Stimulated activated CD8-positive, alpha-beta memory T cell treated with anti-CD3 and anti-CD28 coated beads, Interleukin-2, amount 100 ng/mL, for 48 hours (primary cell): ENCODE measurements around the gene GPHB5.
"Not testable (repeated sequence)": the region's sequence is repeated elsewhere in the genome, so short reads cannot be mapped to it uniquely, and the experiment has no call there.

Experiments used
- DNase-seq, 2 donors: peaks; one replicate each; pipeline ENCODE4 v3.0.0-alpha.2; 2020; ENCODE audit warnings: low read depth in 2 of 2

The GPHB5 gene

GRCh38 chr14:63318835-63319234, at the start of gene GPHB5:
Gene GPHB5 (minus strand): TSS chr14:63318935. CDS start chr14:63317849, 1,086 bp downstream.
- no peak for DNase-seq

DNA sequence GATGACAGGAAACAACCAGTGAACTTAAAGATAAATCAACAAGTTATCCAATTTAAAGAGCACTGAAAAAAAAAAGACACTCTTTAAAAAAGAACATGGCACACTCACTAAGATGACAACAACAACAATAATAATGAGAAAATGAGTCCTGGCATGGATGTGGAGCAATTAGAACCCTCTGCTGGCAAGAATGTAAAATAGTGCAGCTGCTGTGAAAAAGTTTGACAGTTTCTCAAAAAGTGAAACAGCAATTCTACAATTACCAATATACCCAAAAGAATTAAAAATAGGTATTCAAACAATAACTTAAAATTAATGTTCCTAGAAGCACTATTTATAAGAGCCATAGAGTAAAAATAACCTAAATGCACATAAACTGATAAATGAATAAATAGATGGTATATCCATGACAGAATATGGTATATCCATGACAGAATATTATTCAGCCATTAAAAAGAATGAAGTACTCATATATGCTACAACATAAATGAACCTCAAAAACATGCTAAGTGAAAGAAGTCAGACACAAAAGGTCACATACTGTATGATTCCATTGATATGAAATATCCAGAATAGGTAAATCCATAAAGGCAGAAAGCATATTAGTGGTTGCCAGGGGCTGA, 49.1 kb upstream of the GPHB5 start:
- DNase-seq = no peak

GRCh38 chr14:63362389-63362819, 43.7 kb upstream of the GPHB5 start:
- DNase-seq = no peak

GRCh38 chr14:63361790-63362189, 43.1 kb upstream of the GPHB5 start:
- DNase-seq = no peak

DNA sequence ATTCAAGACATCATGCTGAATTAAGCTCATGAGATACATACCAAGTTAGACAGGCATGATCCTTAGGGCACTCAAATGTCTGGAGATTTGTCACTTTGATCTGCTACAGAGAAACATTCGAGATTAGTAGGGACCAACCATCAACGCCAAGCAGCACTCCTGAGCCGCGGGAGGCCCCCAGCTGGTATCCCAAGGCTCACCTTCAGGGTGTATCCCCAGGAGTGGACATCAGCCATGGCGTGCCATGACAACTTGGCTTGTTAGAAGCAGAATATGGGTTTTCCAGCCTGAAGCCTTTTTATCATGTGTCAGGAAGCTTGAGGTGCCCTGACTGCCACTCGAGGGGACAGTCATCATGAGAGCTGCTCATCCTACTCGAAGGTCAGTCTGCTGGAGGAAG, 39.1 kb upstream of the GPHB5 start:
- DNase-seq = no peak

DNA sequence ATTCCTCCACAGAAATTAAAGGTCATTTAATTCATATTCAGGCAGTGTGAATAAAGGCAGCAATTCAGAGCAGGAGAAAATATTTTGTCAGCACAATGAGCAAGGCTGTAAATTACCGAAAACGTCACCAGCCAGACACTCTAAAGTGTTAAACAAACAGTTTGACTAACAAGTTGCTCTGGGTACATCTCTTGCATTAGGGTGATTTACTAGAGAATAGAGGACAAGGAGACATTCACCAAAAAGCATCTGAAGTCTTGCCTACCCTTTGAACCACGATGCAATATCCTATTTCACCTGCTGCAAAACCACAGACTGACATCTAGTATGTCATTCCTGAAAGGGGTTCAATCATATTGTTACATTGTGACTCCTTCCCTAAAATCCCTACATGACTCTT, 27.1 kb upstream of the GPHB5 start:
- DNase-seq = no peak

- no peak for DNase-seq
Measured at GRCh38 chr14:63344336-63344735, 25.6 kb upstream of the GPHB5 start.

- no peak for DNase-seq
Measured at GRCh38 chr14:63343878-63344277, 25.1 kb upstream of the GPHB5 start.

DNA sequence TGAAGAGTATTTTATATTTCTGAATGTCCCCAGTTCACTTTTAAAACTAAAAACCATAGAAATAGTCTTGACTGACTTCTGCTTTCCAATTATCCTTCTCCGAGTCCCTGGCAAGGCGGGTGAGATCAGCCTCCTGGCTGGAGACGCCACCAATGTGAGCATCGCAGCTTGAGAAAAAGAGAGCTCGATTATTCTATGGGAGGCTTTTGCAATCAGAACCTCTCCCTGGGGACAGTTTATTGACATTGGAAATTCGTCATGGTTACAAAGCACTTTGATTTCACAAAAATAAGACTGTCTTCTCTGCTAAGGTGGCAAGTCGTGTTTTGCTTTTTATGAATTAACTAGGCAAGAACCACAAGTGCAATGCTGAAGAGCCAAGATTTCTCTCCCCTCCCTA, 23.6 kb upstream of the GPHB5 start:
- DNase-seq = no peak

GRCh38 chr14:63328787-63329737, 10.3 kb upstream of the GPHB5 start:
- DNase-seq = no peak

DNA sequence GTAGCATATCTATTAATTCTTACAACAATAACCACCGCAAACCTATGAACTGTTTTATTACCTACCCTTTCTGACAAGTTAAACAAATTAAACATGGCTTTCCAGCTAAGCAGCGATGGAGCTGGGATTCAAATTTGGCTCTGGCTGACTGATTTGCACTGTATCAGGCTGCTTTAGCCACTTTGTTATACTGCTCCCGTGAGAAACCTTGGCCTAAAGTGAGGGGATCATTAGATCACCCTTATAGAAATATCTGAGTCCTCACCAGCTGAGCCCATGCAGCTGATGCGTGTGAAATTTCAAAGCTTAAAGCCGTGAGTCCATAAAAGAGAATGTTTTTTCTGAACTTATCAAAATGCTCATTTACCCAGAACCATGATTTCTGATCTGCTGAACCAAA, 8.1 kb upstream of the GPHB5 start:
- no peak for DNase-seq

DNA sequence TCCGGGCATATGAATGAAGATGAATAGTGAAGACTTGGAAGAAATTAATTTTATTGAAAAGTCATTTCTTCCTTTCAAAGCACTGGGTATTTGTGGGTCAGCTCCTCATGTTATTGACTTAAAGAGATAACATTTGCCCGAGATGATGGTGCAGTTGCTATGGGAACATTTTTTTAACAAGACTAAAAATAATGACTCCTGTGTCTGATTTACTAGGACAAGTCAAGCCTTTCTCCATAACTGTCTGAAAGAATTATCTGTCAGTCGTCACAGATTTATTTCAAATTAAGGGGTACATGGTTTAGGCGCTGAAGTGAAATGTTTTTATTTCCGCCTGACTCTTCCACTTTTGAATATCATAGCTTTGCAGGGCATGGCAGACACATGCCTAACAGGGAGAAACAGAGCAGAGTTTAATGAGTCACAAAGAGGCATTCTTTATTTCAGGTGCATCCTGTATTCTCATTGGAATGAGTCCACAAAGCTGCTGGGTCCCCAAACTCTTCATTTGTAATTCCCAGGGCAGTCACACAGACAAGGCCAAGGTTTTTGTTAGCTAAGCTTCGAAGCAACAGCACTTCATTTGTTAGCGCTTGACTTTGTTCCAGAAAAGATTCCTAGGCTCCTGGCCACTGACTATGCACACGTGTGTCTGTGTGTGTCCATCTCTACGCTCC, 4.3 kb upstream of the GPHB5 start:
- no peak for DNase-seq

- no peak for DNase-seq
Measured at GRCh38 chr14:63322472-63322871, 3.7 kb upstream of the GPHB5 start.

DNA sequence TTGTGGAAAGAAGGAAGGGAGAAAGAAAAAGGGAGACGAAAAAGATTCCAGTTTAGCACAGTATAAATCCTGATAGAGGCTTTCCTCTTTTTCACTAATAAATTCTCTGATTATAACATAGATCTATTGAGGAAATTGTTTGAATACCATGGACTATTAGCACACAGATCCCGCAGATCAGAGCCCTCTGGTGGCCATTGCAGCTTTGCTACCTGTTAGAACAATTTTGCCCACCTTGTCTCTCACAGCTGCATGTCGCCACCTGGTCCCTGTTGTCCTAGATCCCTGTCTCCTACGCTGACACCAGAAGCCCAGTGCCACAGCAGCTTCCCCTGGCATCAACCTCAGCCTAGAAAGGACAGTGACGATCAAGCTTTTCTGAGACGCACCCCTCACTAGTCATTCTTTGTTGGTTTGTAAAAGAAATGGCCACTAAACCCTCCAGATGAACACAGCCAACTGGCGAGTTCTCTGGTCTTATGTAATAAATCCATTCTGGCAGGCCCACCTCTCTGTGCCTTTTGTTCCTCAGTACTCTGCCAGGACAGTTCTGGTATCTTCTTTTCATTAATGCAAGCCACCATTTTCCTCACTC, 9.9 kb downstream of the GPHB5 start:
- peak in 1 of 2 donors; percentile 5 for DNase-seq

DNA sequence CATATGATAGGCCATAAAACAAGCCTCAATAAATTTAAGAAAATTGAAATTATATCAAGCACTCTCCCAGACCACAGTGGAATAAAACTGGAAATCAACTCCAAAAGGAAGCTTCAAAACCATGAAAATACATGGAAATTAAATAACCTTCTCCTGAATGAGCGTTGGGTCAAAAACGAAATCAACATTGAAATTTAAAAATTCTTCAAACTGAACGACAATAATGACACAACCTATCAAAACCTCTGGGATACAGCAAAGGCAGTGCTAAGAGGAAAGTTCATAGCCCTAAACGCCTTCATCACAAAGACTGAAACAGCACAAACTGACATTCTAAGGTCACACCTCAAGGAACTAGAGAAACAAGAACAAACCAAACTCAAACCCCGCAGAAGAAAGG, 14.3 kb downstream of the GPHB5 start:
- not testable (repeated sequence) for DNase-seq

DNA sequence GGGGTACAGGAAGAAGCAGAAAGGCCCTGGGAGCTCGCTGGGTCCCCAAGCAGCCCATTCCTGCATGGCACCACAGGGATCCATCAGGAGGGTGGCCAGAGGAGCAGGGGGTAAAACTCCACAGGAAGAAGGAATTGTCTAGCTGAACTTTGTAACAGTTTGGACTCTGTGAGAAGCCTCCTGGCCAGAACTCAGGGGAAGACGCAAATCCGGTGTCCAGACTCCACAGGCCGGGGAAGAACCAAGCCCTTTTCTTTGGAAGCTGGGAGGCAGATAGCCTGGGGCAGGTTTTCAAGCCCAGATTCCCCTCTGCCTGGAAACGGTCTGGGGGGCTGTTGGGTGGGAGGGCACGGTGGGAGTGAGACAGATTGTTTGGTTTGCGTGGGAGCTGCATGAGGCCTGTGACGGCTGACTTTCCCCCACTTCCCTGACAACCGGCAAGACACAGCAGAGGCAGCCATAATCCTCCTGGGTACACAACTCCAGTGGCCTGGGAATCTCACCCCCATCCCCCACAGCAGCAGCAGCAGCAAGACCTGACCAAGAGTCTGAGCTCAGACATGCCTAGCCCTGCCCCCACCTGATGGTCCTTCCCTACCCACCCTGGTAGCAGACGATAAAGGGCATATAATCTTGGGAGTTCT, 16.7 kb downstream of the GPHB5 start:
- DNase-seq = no peak

DNA sequence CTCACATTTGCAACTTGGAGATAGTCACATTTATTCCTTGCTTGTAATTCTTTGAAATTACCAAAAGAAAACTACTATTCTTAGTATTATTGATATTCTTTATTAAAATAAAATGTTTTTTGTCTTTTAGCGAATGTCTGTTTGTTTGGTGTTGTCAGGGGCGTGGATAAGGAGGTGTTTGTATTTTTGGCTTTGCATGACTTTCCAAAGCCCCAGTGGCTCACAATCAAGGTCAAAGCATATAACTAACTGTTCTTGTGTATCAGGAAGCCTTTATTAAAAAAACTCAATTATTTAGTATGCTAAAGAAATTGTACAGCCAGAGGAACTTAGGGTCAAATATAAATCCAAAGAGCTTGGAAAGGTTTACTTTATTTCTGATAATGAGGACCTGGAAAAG, 17.9 kb downstream of the GPHB5 start:
- DNase-seq = no peak

- no peak for DNase-seq
Measured at GRCh38 chr14:63299351-63300110, 19.2 kb downstream of the GPHB5 start.

DNA sequence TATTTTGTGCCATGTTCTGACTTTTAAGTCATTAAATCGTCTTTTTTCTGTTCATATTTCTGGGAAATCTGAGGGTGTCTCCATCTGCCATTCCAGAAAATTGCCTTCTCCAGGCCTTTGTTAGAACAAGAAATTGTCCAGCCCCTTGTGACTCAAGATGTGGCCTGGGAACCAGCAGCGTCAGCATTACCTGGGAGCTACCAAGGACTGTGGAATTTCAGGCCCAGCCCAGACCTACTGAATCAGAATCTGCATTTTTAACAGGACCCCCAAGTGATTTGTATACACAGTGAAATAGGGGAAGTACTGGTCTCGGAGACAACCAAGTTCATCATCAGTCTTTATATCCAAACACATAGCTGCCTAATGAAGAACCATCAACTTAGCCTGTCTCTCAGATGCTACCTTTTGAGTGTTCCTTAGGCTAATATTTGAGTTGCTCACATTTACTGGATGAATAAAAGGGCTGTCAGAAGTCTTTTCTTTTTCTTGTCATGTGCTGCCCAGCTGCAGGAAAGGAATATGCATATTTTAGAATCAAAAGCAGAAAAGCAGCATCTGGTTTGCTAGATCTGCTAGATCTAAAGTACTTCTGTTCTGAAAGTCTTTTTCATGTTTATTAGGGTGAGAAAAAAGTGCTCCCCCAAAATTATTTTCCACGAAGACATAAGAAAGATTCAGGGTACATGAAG, 21.2 kb downstream of the GPHB5 start:
- DNase-seq = no peak

GRCh38 chr14:63296060-63296563, 22.6 kb downstream of the GPHB5 start:
- no peak for DNase-seq
